HUES64 (cell line): ENCODE data around the gene ANO6.

Source experiments
- H3K27ac ChIP-seq: 2 replicates; pipeline ENCODE4 v1.7.0; 2013; ENCODE audit warnings: low read depth, low read length, inconsistent platforms
- H3K27me3 ChIP-seq: 2 replicates; pipeline ENCODE4 v1.6.1; 2013; ENCODE audit warnings: mild to moderate bottlenecking, low read length; ENCODE audit not compliant: insufficient read depth
- H3K36me3 ChIP-seq: 2 replicates; pipeline ENCODE4 v1.6.1; 2013; ENCODE audit warnings: mild to moderate bottlenecking, low read length; ENCODE audit not compliant: insufficient read depth
- H3K4me1 ChIP-seq: 2 replicates; pipeline ENCODE4 v1.6.1; 2013; ENCODE audit warnings: mild to moderate bottlenecking, low read length, moderate library complexity; ENCODE audit not compliant: insufficient read depth
- H3K4me3 ChIP-seq: 2 replicates; pipeline ENCODE4 v1.5.1; 2013; ENCODE audit warnings: mild to moderate bottlenecking, low read length, moderate library complexity
- H3K9ac ChIP-seq: 2 replicates; pipeline ENCODE4 v1.6.1; 2013; ENCODE audit warnings: mild to moderate bottlenecking, low read depth, low read length
- H3K9me3 ChIP-seq: 2 replicates; pipeline ENCODE4 v1.6.1; 2013; ENCODE audit warnings: low read depth, low read length; ENCODE audit not compliant: insufficient read depth
- WGBS: fragments of 150-250, 120-280 bp; methylation state at CpG from one replicate; pipeline ENCODE4 v1.1.7; 2013; ENCODE audit warnings: missing lambda C conversion rate; 5-methylcytosine and 5-hydroxymethylcytosine counted together

Gene ANO6

GRCh38 chr12:45214071-45214470, 1.8 kb upstream of the ANO6 start:
- H3K36me3 ChIP-seq, result no peaks in the 10 kb centered on the region
- H3K4me3 ChIP-seq, result no peak overlapping the region
- H3K9ac ChIP-seq, result no peak overlapping the region
- peaks cover 20% of the 10 kb centered on the region for H3K4me1 ChIP-seq
- H3K27me3 ChIP-seq, result no peaks in the 10 kb centered on the region
- no peaks in the 10 kb centered on the region for H3K9me3 ChIP-seq
- H3K27ac ChIP-seq, result no peak overlapping the region

GRCh38 chr12:45214749-45215418, 1.0 kb upstream of the ANO6 start:
- Histone ChIP-seq H3K4me1 (peaks cover 28% of the 10 kb centered on the region), H3K27me3 (no peaks in the 10 kb centered on the region), H3K9ac (peak overlapping the region; percentile 96), H3K27ac (peak overlapping the region; percentile 83), H3K9me3 (no peaks in the 10 kb centered on the region), H3K4me3 (peak overlapping the region; percentile 95), H3K36me3 (no peaks in the 10 kb centered on the region)
- WGBS, result 41% methylated on average over 11 of the region's 11 CpGs

GRCh38 chr12:45216230-45216982, 511 bp downstream of the ANO6 start:
- H3K27ac ChIP-seq, result peak overlapping the region; percentile 83
- no peaks in the 10 kb centered on the region for H3K36me3 ChIP-seq
- whole genome bisulfite sequencing, result under 1% methylated on average over 70 of the region's 70 CpGs
- H3K4me1 ChIP-seq, result peaks cover 43% of the 10 kb centered on the region
- H3K4me3 ChIP-seq, result peak overlapping the region; percentile 95
- no peaks in the 10 kb centered on the region for H3K27me3 ChIP-seq
- no peaks in the 10 kb centered on the region for H3K9me3 ChIP-seq
- peak overlapping the region; percentile 96 for H3K9ac ChIP-seq

- peak overlapping the region; percentile 95 for H3K4me3 ChIP-seq
- H3K4me1 ChIP-seq, result peaks cover 45% of the 10 kb centered on the region
- H3K9ac ChIP-seq, result peak overlapping the region; percentile 96
- 2% methylated on average over 9 of the region's 9 CpGs for WGBS
- no peaks in the 10 kb centered on the region for H3K27me3 ChIP-seq
- H3K27ac ChIP-seq, result peak overlapping the region; percentile 83
- H3K36me3 ChIP-seq, result no peaks in the 10 kb centered on the region
- no peaks in the 10 kb centered on the region for H3K9me3 ChIP-seq
These were observed 1.1 kb downstream of the ANO6 start for GRCh38 chr12:45216983-45217485.

GRCh38 chr12:45217846-45218245, 2.0 kb downstream of the ANO6 start:
- Histone ChIP-seq H3K4me3 (peak overlapping the region; percentile 95), H3K27ac (no peak overlapping the region), H3K27me3 (no peaks in the 10 kb centered on the region), H3K9me3 (no peaks in the 10 kb centered on the region), H3K4me1 (peaks cover 45% of the 10 kb centered on the region), H3K36me3 (no peaks in the 10 kb centered on the region), H3K9ac (peak overlapping the region; percentile 96)
- WGBS, result 83% methylated on average over 2 of the region's 2 CpGs

- no peak overlapping the region; the same call in 1 of the 2 replicates for H3K4me3 ChIP-seq
- no peaks in the 10 kb centered on the region for H3K9me3 ChIP-seq
- peaks cover 45% of the 10 kb centered on the region for H3K4me1 ChIP-seq
- H3K27ac ChIP-seq, result no peak overlapping the region; the same call in 1 of the 2 replicates
- no peaks in the 10 kb centered on the region for H3K27me3 ChIP-seq
- H3K9ac ChIP-seq, result no peak overlapping the region
- no peaks in the 10 kb centered on the region for H3K36me3 ChIP-seq
- WGBS, result 94% methylated on average over 2 of the region's 2 CpGs
These were observed 3.7 kb downstream of the ANO6 start for GRCh38 chr12:45219621-45220020.

GRCh38 chr12:45220363-45220931, 4.6 kb downstream of the ANO6 start:
- H3K9ac ChIP-seq, result no peak overlapping the region
- no peaks in the 10 kb centered on the region for H3K9me3 ChIP-seq
- peaks cover 42% of the 10 kb centered on the region for H3K4me1 ChIP-seq
- no peak overlapping the region for H3K27ac ChIP-seq
- H3K4me3 ChIP-seq, result 0 out of 2 replicates have a peak overlapping the region, but pooled peaks have one; percentile 30
- no peaks in the 10 kb centered on the region for H3K27me3 ChIP-seq
- no peaks in the 10 kb centered on the region; the same call in 1 of the 2 replicates for H3K36me3 ChIP-seq

GRCh38 chr12:45220969-45221368, 5.1 kb downstream of the ANO6 start:
- H3K4me3 ChIP-seq, result 0 out of 2 replicates have a peak overlapping the region, but pooled peaks have one; percentile 30

GRCh38 chr12:45223868-45224267, 8.0 kb downstream of the ANO6 start:
- no peaks in the 10 kb centered on the region for H3K9me3 ChIP-seq
- 96% methylated on average over 2 of the region's 2 CpGs for WGBS
- H3K36me3 ChIP-seq, result no peaks in the 10 kb centered on the region; the same call in 1 of the 2 replicates
- H3K4me1 ChIP-seq, result peaks cover 40% of the 10 kb centered on the region
- H3K27me3 ChIP-seq, result no peaks in the 10 kb centered on the region
- no peak overlapping the region for H3K9ac ChIP-seq
- no peak overlapping the region for H3K27ac ChIP-seq
- no peak overlapping the region for H3K4me3 ChIP-seq

More at GRCh38 chr12:45220969-45221368, 5.1 kb downstream of the ANO6 start:
- Histone ChIP-seq H3K36me3 (no peaks in the 10 kb centered on the region; the same call in 1 of the 2 replicates), H3K27me3 (no peaks in the 10 kb centered on the region), H3K27ac (no peak overlapping the region), H3K9ac (no peak overlapping the region), H3K4me1 (peaks cover 42% of the 10 kb centered on the region), H3K9me3 (no peaks in the 10 kb centered on the region)
- WGBS, result 87% methylated on average over 6 of the region's 6 CpGs

- no CpG with 5 or more reads among the region's 1 CpG for WGBS
- H3K27ac ChIP-seq, result no peak overlapping the region
These were observed 8.4 kb downstream of the ANO6 start for GRCh38 chr12:45224311-45224710.

GRCh38 chr12:45226021-45226420, 10.1 kb downstream of the ANO6 start:
- Histone ChIP-seq H3K4me1 (peaks cover 28% of the 10 kb centered on the region), H3K27ac (no peak overlapping the region), H3K9me3 (no peaks in the 10 kb centered on the region), H3K27me3 (no peaks in the 10 kb centered on the region), H3K36me3 (peaks cover 5% of the 10 kb centered on the region; the same call in 1 of the 2 replicates), H3K9ac (no peak overlapping the region), H3K4me3 (no peak overlapping the region)

More at GRCh38 chr12:45224311-45224710, 8.4 kb downstream of the ANO6 start:
- Histone ChIP-seq H3K9me3 (no peaks in the 10 kb centered on the region), H3K27me3 (no peaks in the 10 kb centered on the region), H3K4me1 (peaks cover 36% of the 10 kb centered on the region), H3K4me3 (no peak overlapping the region), H3K9ac (no peak overlapping the region), H3K36me3 (no peaks in the 10 kb centered on the region; the same call in 1 of the 2 replicates)
